HEK293 (cell line): ENCODE measurements around the gene LCN6.

ENCODE experiments used
- KLF1 ChIP-seq: fragments of 450-650 bp; formaldehyde crosslinking; IDR thresholded peaks from 2 replicates; pipeline ENCODE4 v1.5.1; 2016; ENCODE audit warnings: missing biosample characterization, missing genetic modification characterization
- KLF10 ChIP-seq: fragments of 450-650 bp; IDR thresholded peaks from 2 replicates; pipeline ENCODE4 v1.5.1; 2018; ENCODE audit warnings: missing biosample characterization, mild to moderate bottlenecking, missing genetic modification characterization
- SCRT1 ChIP-seq: fragments of 450-650 bp; formaldehyde crosslinking; IDR thresholded peaks from 2 replicates; pipeline ENCODE4 v1.5.1; 2016; ENCODE audit warnings: missing biosample characterization, missing genetic modification characterization, borderline replicate concordance
- ZBTB8A ChIP-seq: fragments of 450-650 bp; formaldehyde crosslinking; IDR thresholded peaks from 2 replicates; pipeline ENCODE4 v1.5.1; 2016; ENCODE audit warnings: missing biosample characterization, missing genetic modification characterization
- ZNF114 ChIP-seq: fragments of 450-650 bp; formaldehyde crosslinking; IDR thresholded peaks from 2 replicates; pipeline ENCODE4 v1.5.0; 2017; ENCODE audit warnings: missing biosample characterization, missing genetic modification characterization
- ZNF121 ChIP-seq: fragments of 450-650 bp; formaldehyde crosslinking; IDR thresholded peaks from 2 replicates; pipeline ENCODE4 v1.5.1; 2016; ENCODE audit warnings: missing biosample characterization, missing genetic modification characterization
- ZNF146 ChIP-seq: fragments of 450-650 bp; formaldehyde crosslinking; IDR thresholded peaks from 2 replicates; pipeline ENCODE4 v1.5.1; 2016; ENCODE audit warnings: missing biosample characterization, missing genetic modification characterization
- ZNF169 ChIP-seq: fragments of 450-650 bp; formaldehyde crosslinking; IDR thresholded peaks from 2 replicates; pipeline ENCODE4 v1.5.1; 2016; ENCODE audit warnings: missing biosample characterization, missing genetic modification characterization
- ZNF2 ChIP-seq: fragments of 450-650 bp; formaldehyde crosslinking; IDR thresholded peaks from 2 replicates; pipeline ENCODE4 v1.5.1; 2016; ENCODE audit warnings: missing biosample characterization, missing genetic modification characterization
- ZNF266 ChIP-seq: fragments of 450-650 bp; formaldehyde crosslinking; IDR thresholded peaks from 2 replicates; pipeline ENCODE4 v1.5.1; 2016; ENCODE audit warnings: missing biosample characterization, missing genetic modification characterization, low read depth
- ZNF423 ChIP-seq: fragments of 450-650 bp; formaldehyde crosslinking; IDR thresholded peaks from 2 replicates; pipeline ENCODE4 v1.5.1; 2016; ENCODE audit warnings: missing biosample characterization, missing genetic modification characterization
- ZNF501 ChIP-seq: fragments of 450-650 bp; formaldehyde crosslinking; IDR thresholded peaks from 2 replicates; pipeline ENCODE4 v1.5.1; 2016; ENCODE audit warnings: missing biosample characterization, missing genetic modification characterization
- ZNF654 ChIP-seq: fragments of 450-650 bp; formaldehyde crosslinking; IDR thresholded peaks from 2 replicates; pipeline ENCODE4 v1.5.1; 2016; ENCODE audit warnings: low read depth, missing biosample characterization, missing genetic modification characterization
- ZSCAN16 ChIP-seq: fragments of 450-650 bp; formaldehyde crosslinking; IDR thresholded peaks from 2 replicates; pipeline ENCODE4 v1.5.1; 2016; ENCODE audit warnings: missing biosample characterization, missing genetic modification characterization
- TF ChIP-seq, protein P1 (sequence below): fragments of 450-650 bp; formaldehyde crosslinking; IDR thresholded peaks from 2 replicates; pipeline ENCODE4 v1.5.1; 2016; ENCODE audit warnings: missing biosample characterization, missing genetic modification characterization
- TF ChIP-seq, protein P2 (sequence below): fragments of 450-650 bp; formaldehyde crosslinking; IDR thresholded peaks from 2 replicates; pipeline ENCODE4 v1.5.1; 2016; ENCODE audit warnings: missing biosample characterization, missing genetic modification characterization
- TF ChIP-seq, protein P3 (sequence below): fragments of 450-650 bp; formaldehyde crosslinking; IDR thresholded peaks from 2 replicates; pipeline ENCODE4 v1.5.1; 2016; ENCODE audit warnings: missing biosample characterization, missing genetic modification characterization
- TF ChIP-seq, protein P4 (sequence below): fragments of 450-650 bp; formaldehyde crosslinking; IDR thresholded peaks from 2 replicates; pipeline ENCODE4 v1.5.1; 2016; ENCODE audit warnings: missing biosample characterization, missing genetic modification characterization, borderline replicate concordance
- TF ChIP-seq, protein P5 (sequence below): fragments of 450-650 bp; formaldehyde crosslinking; IDR thresholded peaks from 2 replicates; pipeline ENCODE4 v1.5.1; 2017; ENCODE audit warnings: missing biosample characterization, missing genetic modification characterization
- TF ChIP-seq, protein P6 (sequence below): fragments of 450-650 bp; formaldehyde crosslinking; IDR thresholded peaks from 2 replicates; pipeline ENCODE4 v1.5.1; 2016; ENCODE audit warnings: missing biosample characterization, missing genetic modification characterization

Gene LCN6

DNA sequence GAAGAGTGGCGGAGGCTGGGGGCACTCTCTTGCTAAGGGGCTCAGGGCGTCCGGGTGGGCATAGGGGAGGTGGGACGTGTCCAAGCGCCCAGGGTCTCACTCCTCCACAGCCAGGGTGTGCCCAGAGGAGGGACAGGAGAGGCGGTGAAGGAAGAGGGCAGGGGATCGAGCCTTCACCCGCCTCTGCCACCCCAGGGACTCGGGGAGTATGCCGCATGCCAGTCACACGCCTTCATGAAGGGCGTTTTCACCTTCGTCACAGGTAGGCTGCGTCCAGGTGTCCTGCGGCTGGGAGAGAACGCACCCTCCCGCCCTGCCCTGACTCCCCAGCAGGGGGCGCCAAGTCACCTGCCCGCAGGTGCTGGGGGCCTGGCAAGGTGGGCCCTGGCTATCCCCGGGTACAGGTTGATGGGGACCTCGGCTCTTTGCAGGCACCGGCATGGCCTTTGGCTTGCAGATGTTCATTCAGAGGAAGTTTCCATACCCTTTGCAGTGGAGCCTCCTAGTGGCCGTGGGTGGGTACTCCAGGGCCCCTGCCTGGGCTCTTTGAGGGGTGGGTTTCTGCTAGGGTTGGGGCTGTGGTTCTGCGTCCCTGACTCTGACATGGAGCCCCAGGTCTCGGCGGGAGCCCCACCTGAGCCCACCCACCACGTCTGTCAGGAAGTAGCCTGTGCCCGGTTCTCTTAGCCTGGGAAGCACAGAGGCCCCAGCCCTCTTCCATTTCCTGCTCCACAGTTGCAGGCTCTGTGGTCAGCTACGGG is 43.4 kb upstream of the LCN6 start (continued):
- TF ChIP-seq ZNF114 (no peak), KLF1 (peak; percentile 30; the same call in 1 of the 2 replicates), SCRT1 (tag by site-specific recombination) (no peak), KLF10 (tag by site-specific recombination) (peak; percentile 26), ZNF146 (no peak), ZNF654 (tag by site-specific recombination) (peak; percentile 31), ZNF121 (no peak; the same call in 1 of the 2 replicates), ZNF169 (tag by site-specific recombination) (0 out of 2 replicates have a peak, but pooled peaks have one; percentile 68), ZNF501 (tag by site-specific recombination) (0 out of 2 replicates have a peak, but pooled peaks have one; percentile 73), ZBTB8A (tag by site-specific recombination) (peak; percentile 71), ZNF2 (tag by site-specific recombination) (peak; percentile 54; the same call in 1 of the 2 replicates), ZNF423 (0 out of 2 replicates have a peak, but pooled peaks have one; percentile 19), ZSCAN16 (tag by site-specific recombination) (no peak), ZNF266 (tag by site-specific recombination) (no peak)
- TF ChIP-seq, protein P1, sequence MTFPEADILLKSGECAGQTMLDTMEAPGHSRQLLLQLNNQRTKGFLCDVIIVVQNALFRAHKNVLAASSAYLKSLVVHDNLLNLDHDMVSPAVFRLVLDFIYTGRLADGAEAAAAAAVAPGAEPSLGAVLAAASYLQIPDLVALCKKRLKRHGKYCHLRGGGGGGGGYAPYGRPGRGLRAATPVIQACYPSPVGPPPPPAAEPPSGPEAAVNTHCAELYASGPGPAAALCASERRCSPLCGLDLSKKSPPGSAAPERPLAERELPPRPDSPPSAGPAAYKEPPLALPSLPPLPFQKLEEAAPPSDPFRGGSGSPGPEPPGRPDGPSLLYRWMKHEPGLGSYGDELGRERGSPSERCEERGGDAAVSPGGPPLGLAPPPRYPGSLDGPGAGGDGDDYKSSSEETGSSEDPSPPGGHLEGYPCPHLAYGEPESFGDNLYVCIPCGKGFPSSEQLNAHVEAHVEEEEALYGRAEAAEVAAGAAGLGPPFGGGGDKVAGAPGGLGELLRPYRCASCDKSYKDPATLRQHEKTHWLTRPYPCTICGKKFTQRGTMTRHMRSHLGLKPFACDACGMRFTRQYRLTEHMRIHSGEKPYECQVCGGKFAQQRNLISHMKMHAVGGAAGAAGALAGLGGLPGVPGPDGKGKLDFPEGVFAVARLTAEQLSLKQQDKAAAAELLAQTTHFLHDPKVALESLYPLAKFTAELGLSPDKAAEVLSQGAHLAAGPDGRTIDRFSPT (tag by site-specific recombination): peak; percentile 97
- TF ChIP-seq, protein P2, sequence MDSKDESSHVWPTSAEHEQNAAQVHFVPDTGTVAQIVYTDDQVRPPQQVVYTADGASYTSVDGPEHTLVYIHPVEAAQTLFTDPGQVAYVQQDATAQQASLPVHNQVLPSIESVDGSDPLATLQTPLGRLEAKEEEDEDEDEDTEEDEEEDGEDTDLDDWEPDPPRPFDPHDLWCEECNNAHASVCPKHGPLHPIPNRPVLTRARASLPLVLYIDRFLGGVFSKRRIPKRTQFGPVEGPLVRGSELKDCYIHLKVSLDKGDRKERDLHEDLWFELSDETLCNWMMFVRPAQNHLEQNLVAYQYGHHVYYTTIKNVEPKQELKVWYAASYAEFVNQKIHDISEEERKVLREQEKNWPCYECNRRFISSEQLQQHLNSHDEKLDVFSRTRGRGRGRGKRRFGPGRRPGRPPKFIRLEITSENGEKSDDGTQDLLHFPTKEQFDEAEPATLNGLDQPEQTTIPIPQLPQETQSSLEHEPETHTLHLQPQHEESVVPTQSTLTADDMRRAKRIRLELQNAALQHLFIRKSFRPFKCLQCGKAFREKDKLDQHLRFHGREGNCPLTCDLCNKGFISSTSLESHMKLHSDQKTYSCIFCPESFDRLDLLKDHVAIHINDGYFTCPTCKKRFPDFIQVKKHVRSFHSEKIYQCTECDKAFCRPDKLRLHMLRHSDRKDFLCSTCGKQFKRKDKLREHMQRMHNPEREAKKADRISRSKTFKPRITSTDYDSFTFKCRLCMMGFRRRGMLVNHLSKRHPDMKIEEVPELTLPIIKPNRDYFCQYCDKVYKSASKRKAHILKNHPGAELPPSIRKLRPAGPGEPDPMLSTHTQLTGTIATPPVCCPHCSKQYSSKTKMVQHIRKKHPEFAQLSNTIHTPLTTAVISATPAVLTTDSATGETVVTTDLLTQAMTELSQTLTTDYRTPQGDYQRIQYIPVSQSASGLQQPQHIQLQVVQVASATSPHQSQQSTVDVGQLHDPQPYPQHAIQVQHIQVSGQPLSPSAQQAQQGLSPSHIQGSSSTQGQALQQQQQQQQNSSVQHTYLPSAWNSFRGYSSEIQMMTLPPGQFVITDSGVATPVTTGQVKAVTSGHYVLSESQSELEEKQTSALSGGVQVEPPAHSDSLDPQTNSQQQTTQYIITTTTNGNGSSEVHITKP (tag by site-specific recombination): peak; percentile 50; the same call in 1 of the 2 replicates
- TF ChIP-seq, protein P3, sequence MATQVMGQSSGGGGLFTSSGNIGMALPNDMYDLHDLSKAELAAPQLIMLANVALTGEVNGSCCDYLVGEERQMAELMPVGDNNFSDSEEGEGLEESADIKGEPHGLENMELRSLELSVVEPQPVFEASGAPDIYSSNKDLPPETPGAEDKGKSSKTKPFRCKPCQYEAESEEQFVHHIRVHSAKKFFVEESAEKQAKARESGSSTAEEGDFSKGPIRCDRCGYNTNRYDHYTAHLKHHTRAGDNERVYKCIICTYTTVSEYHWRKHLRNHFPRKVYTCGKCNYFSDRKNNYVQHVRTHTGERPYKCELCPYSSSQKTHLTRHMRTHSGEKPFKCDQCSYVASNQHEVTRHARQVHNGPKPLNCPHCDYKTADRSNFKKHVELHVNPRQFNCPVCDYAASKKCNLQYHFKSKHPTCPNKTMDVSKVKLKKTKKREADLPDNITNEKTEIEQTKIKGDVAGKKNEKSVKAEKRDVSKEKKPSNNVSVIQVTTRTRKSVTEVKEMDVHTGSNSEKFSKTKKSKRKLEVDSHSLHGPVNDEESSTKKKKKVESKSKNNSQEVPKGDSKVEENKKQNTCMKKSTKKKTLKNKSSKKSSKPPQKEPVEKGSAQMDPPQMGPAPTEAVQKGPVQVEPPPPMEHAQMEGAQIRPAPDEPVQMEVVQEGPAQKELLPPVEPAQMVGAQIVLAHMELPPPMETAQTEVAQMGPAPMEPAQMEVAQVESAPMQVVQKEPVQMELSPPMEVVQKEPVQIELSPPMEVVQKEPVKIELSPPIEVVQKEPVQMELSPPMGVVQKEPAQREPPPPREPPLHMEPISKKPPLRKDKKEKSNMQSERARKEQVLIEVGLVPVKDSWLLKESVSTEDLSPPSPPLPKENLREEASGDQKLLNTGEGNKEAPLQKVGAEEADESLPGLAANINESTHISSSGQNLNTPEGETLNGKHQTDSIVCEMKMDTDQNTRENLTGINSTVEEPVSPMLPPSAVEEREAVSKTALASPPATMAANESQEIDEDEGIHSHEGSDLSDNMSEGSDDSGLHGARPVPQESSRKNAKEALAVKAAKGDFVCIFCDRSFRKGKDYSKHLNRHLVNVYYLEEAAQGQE: no peak
- TF ChIP-seq, protein P4, sequence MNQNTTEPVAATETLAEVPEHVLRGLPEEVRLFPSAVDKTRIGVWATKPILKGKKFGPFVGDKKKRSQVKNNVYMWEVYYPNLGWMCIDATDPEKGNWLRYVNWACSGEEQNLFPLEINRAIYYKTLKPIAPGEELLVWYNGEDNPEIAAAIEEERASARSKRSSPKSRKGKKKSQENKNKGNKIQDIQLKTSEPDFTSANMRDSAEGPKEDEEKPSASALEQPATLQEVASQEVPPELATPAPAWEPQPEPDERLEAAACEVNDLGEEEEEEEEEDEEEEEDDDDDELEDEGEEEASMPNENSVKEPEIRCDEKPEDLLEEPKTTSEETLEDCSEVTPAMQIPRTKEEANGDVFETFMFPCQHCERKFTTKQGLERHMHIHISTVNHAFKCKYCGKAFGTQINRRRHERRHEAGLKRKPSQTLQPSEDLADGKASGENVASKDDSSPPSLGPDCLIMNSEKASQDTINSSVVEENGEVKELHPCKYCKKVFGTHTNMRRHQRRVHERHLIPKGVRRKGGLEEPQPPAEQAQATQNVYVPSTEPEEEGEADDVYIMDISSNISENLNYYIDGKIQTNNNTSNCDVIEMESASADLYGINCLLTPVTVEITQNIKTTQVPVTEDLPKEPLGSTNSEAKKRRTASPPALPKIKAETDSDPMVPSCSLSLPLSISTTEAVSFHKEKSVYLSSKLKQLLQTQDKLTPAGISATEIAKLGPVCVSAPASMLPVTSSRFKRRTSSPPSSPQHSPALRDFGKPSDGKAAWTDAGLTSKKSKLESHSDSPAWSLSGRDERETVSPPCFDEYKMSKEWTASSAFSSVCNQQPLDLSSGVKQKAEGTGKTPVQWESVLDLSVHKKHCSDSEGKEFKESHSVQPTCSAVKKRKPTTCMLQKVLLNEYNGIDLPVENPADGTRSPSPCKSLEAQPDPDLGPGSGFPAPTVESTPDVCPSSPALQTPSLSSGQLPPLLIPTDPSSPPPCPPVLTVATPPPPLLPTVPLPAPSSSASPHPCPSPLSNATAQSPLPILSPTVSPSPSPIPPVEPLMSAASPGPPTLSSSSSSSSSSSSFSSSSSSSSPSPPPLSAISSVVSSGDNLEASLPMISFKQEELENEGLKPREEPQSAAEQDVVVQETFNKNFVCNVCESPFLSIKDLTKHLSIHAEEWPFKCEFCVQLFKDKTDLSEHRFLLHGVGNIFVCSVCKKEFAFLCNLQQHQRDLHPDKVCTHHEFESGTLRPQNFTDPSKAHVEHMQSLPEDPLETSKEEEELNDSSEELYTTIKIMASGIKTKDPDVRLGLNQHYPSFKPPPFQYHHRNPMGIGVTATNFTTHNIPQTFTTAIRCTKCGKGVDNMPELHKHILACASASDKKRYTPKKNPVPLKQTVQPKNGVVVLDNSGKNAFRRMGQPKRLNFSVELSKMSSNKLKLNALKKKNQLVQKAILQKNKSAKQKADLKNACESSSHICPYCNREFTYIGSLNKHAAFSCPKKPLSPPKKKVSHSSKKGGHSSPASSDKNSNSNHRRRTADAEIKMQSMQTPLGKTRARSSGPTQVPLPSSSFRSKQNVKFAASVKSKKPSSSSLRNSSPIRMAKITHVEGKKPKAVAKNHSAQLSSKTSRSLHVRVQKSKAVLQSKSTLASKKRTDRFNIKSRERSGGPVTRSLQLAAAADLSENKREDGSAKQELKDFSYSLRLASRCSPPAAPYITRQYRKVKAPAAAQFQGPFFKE: 0 out of 2 replicates have a peak, but pooled peaks have one; percentile 82
- TF ChIP-seq, protein P5, sequence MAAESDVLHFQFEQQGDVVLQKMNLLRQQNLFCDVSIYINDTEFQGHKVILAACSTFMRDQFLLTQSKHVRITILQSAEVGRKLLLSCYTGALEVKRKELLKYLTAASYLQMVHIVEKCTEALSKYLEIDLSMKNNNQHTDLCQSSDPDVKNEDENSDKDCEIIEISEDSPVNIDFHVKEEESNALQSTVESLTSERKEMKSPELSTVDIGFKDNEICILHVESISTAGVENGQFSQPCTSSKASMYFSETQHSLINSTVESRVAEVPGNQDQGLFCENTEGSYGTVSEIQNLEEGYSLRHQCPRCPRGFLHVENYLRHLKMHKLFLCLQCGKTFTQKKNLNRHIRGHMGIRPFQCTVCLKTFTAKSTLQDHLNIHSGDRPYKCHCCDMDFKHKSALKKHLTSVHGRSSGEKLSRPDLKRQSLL: no peak
- TF ChIP-seq, protein P6, sequence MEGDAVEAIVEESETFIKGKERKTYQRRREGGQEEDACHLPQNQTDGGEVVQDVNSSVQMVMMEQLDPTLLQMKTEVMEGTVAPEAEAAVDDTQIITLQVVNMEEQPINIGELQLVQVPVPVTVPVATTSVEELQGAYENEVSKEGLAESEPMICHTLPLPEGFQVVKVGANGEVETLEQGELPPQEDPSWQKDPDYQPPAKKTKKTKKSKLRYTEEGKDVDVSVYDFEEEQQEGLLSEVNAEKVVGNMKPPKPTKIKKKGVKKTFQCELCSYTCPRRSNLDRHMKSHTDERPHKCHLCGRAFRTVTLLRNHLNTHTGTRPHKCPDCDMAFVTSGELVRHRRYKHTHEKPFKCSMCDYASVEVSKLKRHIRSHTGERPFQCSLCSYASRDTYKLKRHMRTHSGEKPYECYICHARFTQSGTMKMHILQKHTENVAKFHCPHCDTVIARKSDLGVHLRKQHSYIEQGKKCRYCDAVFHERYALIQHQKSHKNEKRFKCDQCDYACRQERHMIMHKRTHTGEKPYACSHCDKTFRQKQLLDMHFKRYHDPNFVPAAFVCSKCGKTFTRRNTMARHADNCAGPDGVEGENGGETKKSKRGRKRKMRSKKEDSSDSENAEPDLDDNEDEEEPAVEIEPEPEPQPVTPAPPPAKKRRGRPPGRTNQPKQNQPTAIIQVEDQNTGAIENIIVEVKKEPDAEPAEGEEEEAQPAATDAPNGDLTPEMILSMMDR (tag by site-specific recombination): peak; percentile 97
